ENCODE results near the gene ZSWIM8. TPM values are rescaled to one million over a fixed set of nuclear protein-coding genes. Genes with fewer than 3 reads are reported as not detected.

The ZSWIM8 gene
- total and polyA plus RNA-seq, 2 donors (not counting 3 experiments of a cell fraction or from before 2014, with no cell fraction given): 111 to 230 TPM

DNA sequence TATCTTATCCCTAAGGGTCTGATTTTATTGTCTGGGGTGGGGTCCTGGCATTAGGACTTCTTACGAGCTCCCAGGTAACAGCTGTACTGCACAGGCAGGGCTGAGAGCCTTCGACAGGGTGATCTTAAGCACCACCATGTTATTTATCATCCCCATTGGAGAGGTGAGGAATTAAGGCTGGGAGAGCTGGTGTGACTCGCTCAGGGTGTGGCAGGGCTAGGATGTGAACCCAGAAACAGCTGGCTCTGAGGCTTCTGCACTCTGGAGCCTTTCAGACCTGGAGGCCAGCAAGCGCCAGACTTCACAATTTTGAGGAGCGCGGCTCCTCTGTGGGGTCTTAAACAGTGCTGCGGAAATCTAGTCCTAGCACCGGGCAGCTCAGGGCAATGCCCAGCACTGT lies 53.4 kb downstream of the ZSWIM8 start:
- Histone ChIP-seq H3K4me2 (ENCODE audit: insufficient read depth, low read length) (no peak overlapping the region), H3K9me3 (replicated peaks; ENCODE audit: control insufficient read depth, insufficient read depth, low read length) (no peaks in the 10 kb centered on the region), H3K27me3 (ENCODE audit: control insufficient read depth in 2 of 2, insufficient read depth in 2 of 2, low read length in 2 of 2) (no peaks in the 10 kb centered on the region), H3K4me3 (replicated peaks in 1 of 3; ENCODE audit: insufficient read depth in 1 of 3, low read depth in 1 of 3, low read length in 3 of 3) (no peak overlapping the region), H3K9me1 (replicated peaks; ENCODE audit: control insufficient read depth, extremely low read depth, insufficient read depth, low read length) (no peaks in the 10 kb centered on the region), H4K20me1 (replicated peaks; ENCODE audit: control insufficient read depth, extremely low read depth, insufficient read depth, low read length) (no peaks in the 10 kb centered on the region), H3K9ac (replicated peaks; ENCODE audit: extremely low read depth, insufficient read depth, low read length) (no peak overlapping the region), H3K79me2 (ENCODE audit: control insufficient read depth, insufficient read depth, low read length) (no peaks in the 10 kb centered on the region), H2AFZ (ENCODE audit: low read depth, low read length) (no peak overlapping the region), H3K36me3 (ENCODE audit: control insufficient read depth in 2 of 2, extremely low read depth in 1 of 2, insufficient read depth in 2 of 2, low read length in 2 of 2) (peaks cover 0 to 2% of the 10 kb centered on the region in 2 experiments), H3K27ac (ENCODE audit: insufficient read depth, low read depth, low read length) (no peak overlapping the region), H3K4me1 (ENCODE audit: control insufficient read depth, extremely low read depth, insufficient read depth, low read length) (peaks cover 34% of the 10 kb centered on the region)
- intact Hi-C loops (cut with micrococcal nuclease): no loop called here
- TF ChIP-seq GATA2 (IDR thresholded peaks at IDR 0.05; ENCODE audit: insufficient read depth, insufficient read length, low read depth, low read length) (no peak), EZH2 (IDR thresholded peaks at IDR 0.05; ENCODE audit: borderline replicate concordance, low read depth, low read length, severe bottlenecking) (no peak), FOS (IDR thresholded peaks at IDR 0.05; ENCODE audit: borderline replicate concordance, insufficient read depth, low read length) (no peak), JUN (IDR thresholded peaks at IDR 0.05; ENCODE audit: borderline replicate concordance, insufficient read depth, insufficient read length, low read depth) (no peak), POLR2A (IDR thresholded peaks at IDR 0.05; ENCODE audit: low read depth, low read length) (no peak), POLR2AphosphoS5 (IDR thresholded peaks at IDR 0.05; ENCODE audit: insufficient read depth, low read depth, low read length) (no peak), MYC (IDR thresholded peaks at IDR 0.05; ENCODE audit: low read depth, low read length) (no peak)
- TF ChIP-seq, protein P1, sequence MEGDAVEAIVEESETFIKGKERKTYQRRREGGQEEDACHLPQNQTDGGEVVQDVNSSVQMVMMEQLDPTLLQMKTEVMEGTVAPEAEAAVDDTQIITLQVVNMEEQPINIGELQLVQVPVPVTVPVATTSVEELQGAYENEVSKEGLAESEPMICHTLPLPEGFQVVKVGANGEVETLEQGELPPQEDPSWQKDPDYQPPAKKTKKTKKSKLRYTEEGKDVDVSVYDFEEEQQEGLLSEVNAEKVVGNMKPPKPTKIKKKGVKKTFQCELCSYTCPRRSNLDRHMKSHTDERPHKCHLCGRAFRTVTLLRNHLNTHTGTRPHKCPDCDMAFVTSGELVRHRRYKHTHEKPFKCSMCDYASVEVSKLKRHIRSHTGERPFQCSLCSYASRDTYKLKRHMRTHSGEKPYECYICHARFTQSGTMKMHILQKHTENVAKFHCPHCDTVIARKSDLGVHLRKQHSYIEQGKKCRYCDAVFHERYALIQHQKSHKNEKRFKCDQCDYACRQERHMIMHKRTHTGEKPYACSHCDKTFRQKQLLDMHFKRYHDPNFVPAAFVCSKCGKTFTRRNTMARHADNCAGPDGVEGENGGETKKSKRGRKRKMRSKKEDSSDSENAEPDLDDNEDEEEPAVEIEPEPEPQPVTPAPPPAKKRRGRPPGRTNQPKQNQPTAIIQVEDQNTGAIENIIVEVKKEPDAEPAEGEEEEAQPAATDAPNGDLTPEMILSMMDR (IDR thresholded peaks at IDR 0.05; ENCODE audit: extremely low read depth in 1 of 2, insufficient read depth in 1 of 2, low read depth in 1 of 2, low read length in 2 of 2): no peak
- TF ChIP-seq, protein P2, sequence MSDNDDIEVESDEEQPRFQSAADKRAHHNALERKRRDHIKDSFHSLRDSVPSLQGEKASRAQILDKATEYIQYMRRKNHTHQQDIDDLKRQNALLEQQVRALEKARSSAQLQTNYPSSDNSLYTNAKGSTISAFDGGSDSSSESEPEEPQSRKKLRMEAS (IDR thresholded peaks at IDR 0.05; ENCODE audit: insufficient read depth, insufficient read length): no peak
- dilution Hi-C loops (cut with MboI; ENCODE audit: extremely low pct_ligation_motif_present, low sequenced_read_pairs): no loop called here
- ChIA-PET CTCF (interaction anchor here (0.8 to 6.0 kb wide), 2 partner anchors 18 to 41 kb away, joined by 4 to 54 read pairs; no protein-coding TSS in a partner anchor), POLR2A (interaction anchor here (0.5 kb wide), 1 partner anchor 18 kb away, joined by 6 read pairs; no protein-coding TSS in a partner anchor)
- DNase-seq (ENCODE audit: low read depth, low spot score) (no peak), FAIRE-seq (no peak)
- no TSS peak for BruUV-seq (replicated peaks)
